ENCODE results near the gene EFCAB6.

The EFCAB6 gene

GRCh38 chr22:43743929-43744643, 68.0 kb downstream of the EFCAB6 start:
- no peaks in the 10 kb centered on the region for H3K9me3 Mint-ChIP-seq
- peaks cover 24% of the 10 kb centered on the region for H3K27me3 Mint-ChIP-seq
- no peaks in the 10 kb centered on the region for H3K4me1 Mint-ChIP-seq (ENCODE audit: low read depth)
- H3K4me3 Mint-ChIP-seq = no peak overlapping the region
- no peak overlapping the region for H3K27ac Mint-ChIP-seq
- no peak for DNase-seq
- no peaks in the 10 kb centered on the region for H3K36me3 Mint-ChIP-seq (ENCODE audit: low read depth)

- no peak overlapping the region for H3K4me3 Mint-ChIP-seq
- no peak for DNase-seq
- H3K36me3 Mint-ChIP-seq (ENCODE audit: low read depth) = no peaks in the 10 kb centered on the region
- H3K9me3 Mint-ChIP-seq = no peaks in the 10 kb centered on the region
- H3K4me1 Mint-ChIP-seq (ENCODE audit: low read depth) = no peaks in the 10 kb centered on the region
- H3K27ac Mint-ChIP-seq = no peak overlapping the region
- peaks cover 20% of the 10 kb centered on the region for H3K27me3 Mint-ChIP-seq
Observed at GRCh38 chr22:43743131-43743530, 69.0 kb downstream of the EFCAB6 start.

GRCh38 chr22:43742154-43742950, 69.8 kb downstream of the EFCAB6 start:
- H3K9me3 Mint-ChIP-seq = no peaks in the 10 kb centered on the region
- no peak overlapping the region for H3K4me3 Mint-ChIP-seq
- peaks cover 20% of the 10 kb centered on the region for H3K27me3 Mint-ChIP-seq
- no peak for DNase-seq
- no peaks in the 10 kb centered on the region for H3K36me3 Mint-ChIP-seq (ENCODE audit: low read depth)
- no peaks in the 10 kb centered on the region for H3K4me1 Mint-ChIP-seq (ENCODE audit: low read depth)
- no peak overlapping the region for H3K27ac Mint-ChIP-seq

GRCh38 chr22:43740587-43741270, 71.4 kb downstream of the EFCAB6 start:
- Mint-ChIP-seq H3K27me3 (peaks cover 16% of the 10 kb centered on the region), H3K36me3 (ENCODE audit: low read depth) (no peaks in the 10 kb centered on the region), H3K4me3 (no peak overlapping the region), H3K9me3 (no peaks in the 10 kb centered on the region), H3K4me1 (ENCODE audit: low read depth) (no peaks in the 10 kb centered on the region), H3K27ac (no peak overlapping the region)
- DNase-seq = no peak

- H3K27me3 Mint-ChIP-seq = peaks cover 12% of the 10 kb centered on the region
- H3K4me3 Mint-ChIP-seq = no peak overlapping the region
- no peak overlapping the region for H3K27ac Mint-ChIP-seq
- H3K4me1 Mint-ChIP-seq (ENCODE audit: low read depth) = no peaks in the 10 kb centered on the region
- no peaks in the 10 kb centered on the region for H3K36me3 Mint-ChIP-seq (ENCODE audit: low read depth)
- DNase-seq = no peak
- H3K9me3 Mint-ChIP-seq = no peaks in the 10 kb centered on the region
Observed at GRCh38 chr22:43739851-43740379, 72.2 kb downstream of the EFCAB6 start.

- Mint-ChIP-seq H3K4me3 (no peak overlapping the region), H3K9me3 (no peaks in the 10 kb centered on the region), H3K27me3 (no peaks in the 10 kb centered on the region), H3K4me1 (ENCODE audit: low read depth) (no peaks in the 10 kb centered on the region), H3K36me3 (ENCODE audit: low read depth) (no peaks in the 10 kb centered on the region), H3K27ac (no peak overlapping the region)
- DNase-seq = no peak
Observed at GRCh38 chr22:43737150-43737828, 74.8 kb downstream of the EFCAB6 start.

GRCh38 chr22:43736651-43737050, 75.5 kb downstream of the EFCAB6 start:
- no peak for DNase-seq
- Mint-ChIP-seq H3K36me3 (ENCODE audit: low read depth) (no peaks in the 10 kb centered on the region), H3K4me1 (ENCODE audit: low read depth) (no peaks in the 10 kb centered on the region), H3K27ac (no peak overlapping the region), H3K4me3 (no peak overlapping the region), H3K9me3 (no peaks in the 10 kb centered on the region), H3K27me3 (no peaks in the 10 kb centered on the region)

- Mint-ChIP-seq H3K4me1 (ENCODE audit: low read depth) (no peaks in the 10 kb centered on the region), H3K9me3 (no peaks in the 10 kb centered on the region), H3K36me3 (ENCODE audit: low read depth) (no peaks in the 10 kb centered on the region), H3K4me3 (no peak overlapping the region), H3K27me3 (peaks cover 7% of the 10 kb centered on the region), H3K27ac (no peak overlapping the region)
- DNase-seq = no peak
Observed at GRCh38 chr22:43734370-43735150, 77.5 kb downstream of the EFCAB6 start.

- H3K27me3 Mint-ChIP-seq = peaks cover 13% of the 10 kb centered on the region
- H3K9me3 Mint-ChIP-seq = no peaks in the 10 kb centered on the region
- no peak overlapping the region for H3K4me3 Mint-ChIP-seq
- no peaks in the 10 kb centered on the region for H3K36me3 Mint-ChIP-seq (ENCODE audit: low read depth)
- no peaks in the 10 kb centered on the region for H3K4me1 Mint-ChIP-seq (ENCODE audit: low read depth)
- H3K27ac Mint-ChIP-seq = no peak overlapping the region
- no peak for DNase-seq
Observed at GRCh38 chr22:43733138-43733537, 79.0 kb downstream of the EFCAB6 start.

- Mint-ChIP-seq H3K4me1 (ENCODE audit: low read depth) (no peaks in the 10 kb centered on the region), H3K36me3 (ENCODE audit: low read depth) (no peaks in the 10 kb centered on the region), H3K9me3 (no peaks in the 10 kb centered on the region), H3K4me3 (no peak overlapping the region), H3K27me3 (peaks cover 13% of the 10 kb centered on the region), H3K27ac (no peak overlapping the region)
- no peak for DNase-seq
Observed at GRCh38 chr22:43731988-43732387, 80.1 kb downstream of the EFCAB6 start.

GRCh38 chr22:43726964-43727543, 85.1 kb downstream of the EFCAB6 start:
- H3K36me3 Mint-ChIP-seq (ENCODE audit: low read depth) = no peaks in the 10 kb centered on the region
- H3K9me3 Mint-ChIP-seq = no peaks in the 10 kb centered on the region

GRCh38 chr22:43726322-43726721, 85.8 kb downstream of the EFCAB6 start:
- Mint-ChIP-seq H3K9me3 (no peaks in the 10 kb centered on the region), H3K27ac (no peak overlapping the region), H3K36me3 (ENCODE audit: low read depth) (no peaks in the 10 kb centered on the region), H3K27me3 (peaks cover 13% of the 10 kb centered on the region), H3K4me1 (ENCODE audit: low read depth) (no peaks in the 10 kb centered on the region), H3K4me3 (no peak overlapping the region)
- DNase-seq = no peak

More at GRCh38 chr22:43726964-43727543, 85.1 kb downstream of the EFCAB6 start:
- H3K4me3 Mint-ChIP-seq = no peak overlapping the region
- H3K4me1 Mint-ChIP-seq (ENCODE audit: low read depth) = no peaks in the 10 kb centered on the region
- DNase-seq = no peak
- no peak overlapping the region for H3K27ac Mint-ChIP-seq
- H3K27me3 Mint-ChIP-seq = peaks cover 13% of the 10 kb centered on the region

- H3K36me3 Mint-ChIP-seq (ENCODE audit: low read depth) = no peaks in the 10 kb centered on the region
- H3K4me3 Mint-ChIP-seq = no peak overlapping the region
- no peaks in the 10 kb centered on the region for H3K4me1 Mint-ChIP-seq (ENCODE audit: low read depth)
- H3K27me3 Mint-ChIP-seq = peaks cover 2% of the 10 kb centered on the region
- no peak for DNase-seq
- H3K9me3 Mint-ChIP-seq = no peaks in the 10 kb centered on the region
- H3K27ac Mint-ChIP-seq = no peak overlapping the region
Observed at GRCh38 chr22:43723816-43724215, 88.3 kb downstream of the EFCAB6 start.

All from activated T-cell treated with anti-CD3 and anti-CD28 coated beads, Interleukin-2, amount 50 U/mL, for 24 hours (primary cell).